GM23338 (cell line): Measurements from ENCODE around the gene CPT1C. TPM values are rescaled to one million over a fixed set of nuclear protein-coding genes. Genes with fewer than 3 reads are reported as not detected.

Experiments
- ATAC-seq: fragments of 200-7000 bp; cut with Tn5 transposase; 3 replicates; pipeline ENCODE4 v1.9.1; 2020
- DNase-seq: peaks from one replicate; pipeline ENCODE4 v3.0.0-alpha.2; 2015; ENCODE audit warnings: low spot score
- H2AFZ ChIP-seq: fragments of 200-600 bp; sonication (generic); 2 replicates; pipeline ENCODE4 v1.8.0; 2016; ENCODE audit warnings: antibody characterized with exemption, mild to moderate bottlenecking, moderate library complexity
- H3F3A ChIP-seq: fragments of 200-600 bp; sonication (generic); replicated peaks from 2 replicates; pipeline ENCODE4 v1.8.0; 2017; ENCODE audit warnings: antibody characterized with exemption, mixed run types, low read depth
- H3K27ac ChIP-seq: fragments of 200-600 bp; sonication (generic); 2 replicates; pipeline ENCODE4 v1.6.1; 2016; ENCODE audit warnings: low read depth
- H3K27me3 ChIP-seq: fragments of 200-600 bp; sonication (generic); 2 replicates; pipeline ENCODE4 v1.8.0; 2016; ENCODE audit warnings: mild to moderate bottlenecking, mixed run types, moderate library complexity; ENCODE audit not compliant: insufficient read depth
- H3K36me3 ChIP-seq: fragments of 200-600 bp; sonication (generic); 2 replicates; pipeline ENCODE4 v1.8.0; 2016; ENCODE audit warnings: mild to moderate bottlenecking; ENCODE audit not compliant: insufficient read depth
- H3K4me1 ChIP-seq: fragments of 200-600 bp; sonication (generic); 2 replicates; pipeline ENCODE4 v1.8.0; 2016; ENCODE audit warnings: mild to moderate bottlenecking, moderate library complexity; ENCODE audit not compliant: insufficient read depth
- H3K4me2 ChIP-seq: fragments of 200-600 bp; sonication (generic); 2 replicates; pipeline ENCODE4 v1.7.1; 2017; ENCODE audit warnings: mixed run types
- H3K4me3 ChIP-seq: fragments of 200-600 bp; sonication (generic); 2 replicates; pipeline ENCODE4 v1.6.1; 2016; ENCODE audit warnings: mixed run types
- H3K79me2 ChIP-seq: fragments of 200-600 bp; sonication (generic); replicated peaks from 2 replicates; pipeline ENCODE4 v1.8.0; 2017; ENCODE audit warnings: mild to moderate bottlenecking; ENCODE audit not compliant: insufficient read depth
- H3K9me2 ChIP-seq: fragments of 200-600 bp; sonication (generic); 2 replicates; pipeline ENCODE4 v1.8.0; 2017; ENCODE audit not compliant: insufficient read depth
- H4K20me1 ChIP-seq: fragments of 200-600 bp; sonication (generic); replicated peaks from 2 replicates; pipeline ENCODE4 v1.8.0; 2017; ENCODE audit warnings: mild to moderate bottlenecking; ENCODE audit not compliant: insufficient read depth
- H3K27ac Mint-ChIP-seq: 2 replicates; pipeline ENCODE4 v1.8.0; 2020; ENCODE audit warnings: inconsistent platforms, mild to moderate bottlenecking, moderate library complexity, mixed read lengths
- H3K27me3 Mint-ChIP-seq: 3 replicates; pipeline ENCODE4 v1.8.0; 2022; ENCODE audit warnings: low read depth, mild to moderate bottlenecking, moderate library complexity, mixed read lengths, inconsistent platforms; ENCODE audit not compliant: insufficient read depth, poor library complexity
- H3K36me3 Mint-ChIP-seq: 3 replicates; pipeline ENCODE4 v1.8.0; 2021; ENCODE audit warnings: low read depth, mild to moderate bottlenecking, inconsistent platforms, moderate library complexity, mixed read lengths
- H3K4me1 Mint-ChIP-seq: 3 replicates; pipeline ENCODE4 v1.8.0; 2020; ENCODE audit warnings: mild to moderate bottlenecking, inconsistent platforms, mixed read lengths
- H3K4me3 Mint-ChIP-seq: 3 replicates; pipeline ENCODE4 v1.8.0; 2021; ENCODE audit warnings: moderate library complexity, mild to moderate bottlenecking, inconsistent platforms, mixed read lengths
- H3K9me3 Mint-ChIP-seq: 3 replicates; pipeline ENCODE4 v1.8.0; 2020; ENCODE audit warnings: moderate library complexity, mild to moderate bottlenecking, inconsistent platforms, mixed read lengths
- EZH2 ChIP-seq: fragments of 200-600 bp; sonication (generic); IDR thresholded peaks from one replicate; pipeline ENCODE4 v1.8.0; 2017; ENCODE audit warnings: antibody characterized with exemption, mild to moderate bottlenecking, low read depth; ENCODE audit not compliant: unreplicated experiment
- JUNB ChIP-seq: IDR thresholded peaks from one replicate; pipeline ENCODE4 v1.6.1; 2016; ENCODE audit warnings: antibody characterized with exemption; ENCODE audit not compliant: unreplicated experiment
- NANOG ChIP-seq: IDR thresholded peaks from 2 replicates; pipeline ENCODE4 v1.6.1; 2016; ENCODE audit warnings: antibody characterized with exemption, borderline replicate concordance
- POLR2AphosphoS5 ChIP-seq: IDR thresholded peaks from 2 replicates; pipeline ENCODE4 v1.6.1; 2016; ENCODE audit warnings: antibody characterized with exemption, low read depth
- REST ChIP-seq: IDR thresholded peaks from one replicate; pipeline ENCODE4 v1.6.1; 2018; ENCODE audit warnings: antibody characterized with exemption; ENCODE audit not compliant: unreplicated experiment
- ZNF114 ChIP-seq: fragments of 250-450 bp; sonication (Bioruptor Pico); IDR thresholded peaks from 2 replicates; pipeline ENCODE4 v1.5.0; 2020; ENCODE audit warnings: mild to moderate bottlenecking, moderate library complexity
- ZNF331 ChIP-seq: fragments of 250-450 bp; sonication (Bioruptor Pico); IDR thresholded peaks from 2 replicates; pipeline ENCODE4 v1.5.0; 2020; ENCODE audit warnings: low read depth, mild to moderate bottlenecking, moderate library complexity
- ZNF462 ChIP-seq: fragments of 250-450 bp; sonication (Bioruptor Pico); IDR thresholded peaks from 2 replicates; pipeline ENCODE4 v1.5.0; 2020; ENCODE audit warnings: mild to moderate bottlenecking, moderate library complexity
- polyA plus RNA-seq: library from polyadenylated mRNA; unstranded; fragments of >200 nt; fragmentation: Nextera tagmentation; extraction: Ambion mirVana; gene quantifications from 2 replicates; pipeline ENCODE4 v1.2.1, GENCODE V29; 2016
- total RNA-seq: library from RNA; depleted of rRNA; stranded (reverse); fragments of >200 nt; shearing (Covaris generic); gene quantifications from 2 replicates; pipeline ENCODE4 v1.2.3, GENCODE V29; 2014

The CPT1C gene
- total and polyA plus RNA-seq, 2 experiments from 2014 or later = 63.4 to 77.3 TPM

- TF ChIP-seq ZNF462 (CRISPR knock-in tag) (no peak), ZNF331 (CRISPR knock-in tag) (no peak), POLR2AphosphoS5 (no peak)
Measured at GRCh38 chr19:49658566-49659442, 32.1 kb upstream of the CPT1C start (continued).

- Mint-ChIP-seq H3K9me3 (peaks cover 19% of the 10 kb centered on the region), H3K27me3 (peaks cover 29% of the 10 kb centered on the region), H3K27ac (no peak overlapping the region), H3K4me3 (no peak overlapping the region), H3K4me1 (peaks cover 15% of the 10 kb centered on the region), H3K36me3 (peaks cover 75% of the 10 kb centered on the region)
- Histone ChIP-seq H4K20me1 (peaks cover 17% of the 10 kb centered on the region), H3K27me3 (no peaks in the 10 kb centered on the region), H3K9me2 (no peaks in the 10 kb centered on the region), H3K27ac (no peak overlapping the region), H3K4me1 (peaks cover 5% of the 10 kb centered on the region; the same call in 1 of the 2 replicates), H3K4me3 (no peak overlapping the region), H3F3A (peaks cover 30% of the 10 kb centered on the region), H2AFZ (no peak overlapping the region), H3K4me2 (no peak overlapping the region), H3K36me3 (peaks cover 16% of the 10 kb centered on the region), H3K79me2 (peaks cover 16% of the 10 kb centered on the region)
- DNase-seq = no peak
- ATAC-seq = no peak
- TF ChIP-seq JUNB (no peak), ZNF331 (CRISPR knock-in tag) (no peak), EZH2 (no peak), REST (no peak), POLR2AphosphoS5 (no peak), NANOG (no peak), ZNF114 (CRISPR knock-in tag) (no peak)
Measured at GRCh38 chr19:49660338-49660961, 30.5 kb upstream of the CPT1C start.
